Prostate gland (tissue), 2 donors: ENCODE measurements around the gene CRYL1. TPM values are rescaled to one million over a fixed set of nuclear protein-coding genes. Genes with fewer than 3 reads are reported as not detected.

Experiments used
- DNase-seq: peaks from one replicate; pipeline ENCODE4 v3.0.0-alpha.2; 2019; ENCODE audit warnings: low spot score
- H3K27ac ChIP-seq, 2 donors: fragments of 200-600 bp; sonication (generic); 2 replicates each; pipeline ENCODE4 v1.5.1; 2017 to 2019
- H3K27me3 ChIP-seq: fragments of 200-600 bp; sonication (generic); replicated peaks from 2 replicates; pipeline ENCODE4 v1.5.1; 2019; ENCODE audit not compliant: insufficient read depth
- H3K36me3 ChIP-seq, 2 donors: fragments of 200-600 bp; sonication (generic); 1 replicate in 1 of 2; 2 replicates in 1 of 2; pipeline versions ENCODE4 v1.5.1 to v1.8.1; 2017 to 2019
- H3K4me1 ChIP-seq: fragments of 200-600 bp; sonication (generic); replicated peaks from 2 replicates; pipeline ENCODE4 v1.5.1; 2019
- H3K4me3 ChIP-seq, 2 donors: fragments of 200-600 bp; sonication (generic); 2 replicates each; pipeline ENCODE4 v1.5.1; 2017 to 2019
- H3K9me3 ChIP-seq: fragments of 200-600 bp; sonication (generic); 2 replicates; pipeline ENCODE4 v1.5.1; 2017
- POLR2A ChIP-seq: fragments of 450-650 bp; IDR thresholded peaks from one replicate; pipeline ENCODE4 v1.6.1; 2016; ENCODE audit warnings: antibody characterized with exemption, mild to moderate bottlenecking
- POLR2AphosphoS5 ChIP-seq: sonication (generic); formaldehyde crosslinking; IDR thresholded peaks from one replicate; pipeline ENCODE4 v1.6.1; 2017; ENCODE audit warnings: antibody characterized with exemption
- WGBS: methylation state at CpG from one replicate; pipeline ENCODE4 v1.1.5; 2018; 5-methylcytosine and 5-hydroxymethylcytosine counted together
- intact Hi-C: fragments of 100-400 bp; cut with DNase I; formaldehyde crosslinking; loops from one replicate; pipeline ENCODE4 v1.14.2; 2022
- total RNA-seq, 2 donors: library from RNA; depleted of rRNA; stranded (reverse); fragments of >200 nt; gene quantifications; one replicate each; pipeline ENCODE4 v1.1.0, GENCODE V29; 2016
- TF ChIP-seq, protein P1 (sequence below), 4 experiments: fragments of 200-600 bp in 2 of 4; fragments of 450-650 bp in 2 of 4; sonication (generic) in 2 of 4; IDR thresholded peaks; 1 replicate in 3 of 4; 2 replicates in 1 of 4; pipeline ENCODE4 v1.5.1; 2016 to 2019; ENCODE audit warnings: antibody characterized with exemption in 4 of 4, mild to moderate bottlenecking in 2 of 4, moderate library complexity in 2 of 4

Gene CRYL1
- total RNA-seq, 2 donors from 2014 or later: 35.3 to 75.5 TPM

DNA sequence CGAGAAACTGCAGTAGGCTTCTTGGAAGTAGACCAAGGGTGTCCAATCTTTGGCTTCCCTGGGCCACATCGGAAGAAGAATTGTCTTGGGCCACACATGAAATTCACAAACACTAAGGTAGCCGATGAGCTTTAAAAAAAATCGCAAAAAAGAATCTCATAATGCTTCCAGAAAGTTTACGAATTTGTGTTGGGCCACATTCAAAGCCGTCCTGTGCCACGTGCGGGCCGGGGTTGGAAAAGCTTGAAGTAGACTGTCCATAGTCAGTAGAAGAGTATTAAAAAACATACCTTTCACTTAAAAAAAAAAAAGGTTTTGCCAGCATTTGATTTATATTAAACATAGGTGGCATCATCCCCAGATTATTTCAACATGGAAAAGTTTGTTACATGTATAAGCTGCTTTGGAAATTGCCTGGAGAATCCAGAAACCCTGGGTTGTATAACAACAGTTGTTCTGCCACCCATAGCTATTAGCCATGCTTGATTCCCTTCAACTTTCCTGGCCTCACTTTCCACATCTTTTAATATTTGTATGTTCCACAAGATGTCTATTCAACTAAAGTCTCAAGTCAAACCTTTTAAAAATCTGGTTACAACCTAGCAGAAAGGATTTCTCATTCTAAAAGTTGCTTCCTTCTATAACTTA, 42.3 kb upstream of the CRYL1 start:
- Histone ChIP-seq H3K27me3 (no peaks in the 10 kb centered on the region), H3K27ac (peak overlapping the region; percentile 89 to 91), H3K36me3 (no peaks in the 10 kb centered on the region), H3K4me3 (peak overlapping the region; percentile 58 to 59), H3K4me1 (peaks cover 3% of the 10 kb centered on the region), H3K9me3 (no peaks in the 10 kb centered on the region)
- intact Hi-C loops: loop anchor here (2.0 kb wide), 1 partner anchor 43 kb away; the partner anchor contains the start of gene CRYL1
- TF ChIP-seq, protein P1, sequence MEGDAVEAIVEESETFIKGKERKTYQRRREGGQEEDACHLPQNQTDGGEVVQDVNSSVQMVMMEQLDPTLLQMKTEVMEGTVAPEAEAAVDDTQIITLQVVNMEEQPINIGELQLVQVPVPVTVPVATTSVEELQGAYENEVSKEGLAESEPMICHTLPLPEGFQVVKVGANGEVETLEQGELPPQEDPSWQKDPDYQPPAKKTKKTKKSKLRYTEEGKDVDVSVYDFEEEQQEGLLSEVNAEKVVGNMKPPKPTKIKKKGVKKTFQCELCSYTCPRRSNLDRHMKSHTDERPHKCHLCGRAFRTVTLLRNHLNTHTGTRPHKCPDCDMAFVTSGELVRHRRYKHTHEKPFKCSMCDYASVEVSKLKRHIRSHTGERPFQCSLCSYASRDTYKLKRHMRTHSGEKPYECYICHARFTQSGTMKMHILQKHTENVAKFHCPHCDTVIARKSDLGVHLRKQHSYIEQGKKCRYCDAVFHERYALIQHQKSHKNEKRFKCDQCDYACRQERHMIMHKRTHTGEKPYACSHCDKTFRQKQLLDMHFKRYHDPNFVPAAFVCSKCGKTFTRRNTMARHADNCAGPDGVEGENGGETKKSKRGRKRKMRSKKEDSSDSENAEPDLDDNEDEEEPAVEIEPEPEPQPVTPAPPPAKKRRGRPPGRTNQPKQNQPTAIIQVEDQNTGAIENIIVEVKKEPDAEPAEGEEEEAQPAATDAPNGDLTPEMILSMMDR (IDR thresholded peaks at IDR 0.05): no peak
- no peak for TF ChIP-seq POLR2A
- WGBS: 11% methylated on average over 9 of the region's 9 CpGs
- no peak for DNase-seq

DNA sequence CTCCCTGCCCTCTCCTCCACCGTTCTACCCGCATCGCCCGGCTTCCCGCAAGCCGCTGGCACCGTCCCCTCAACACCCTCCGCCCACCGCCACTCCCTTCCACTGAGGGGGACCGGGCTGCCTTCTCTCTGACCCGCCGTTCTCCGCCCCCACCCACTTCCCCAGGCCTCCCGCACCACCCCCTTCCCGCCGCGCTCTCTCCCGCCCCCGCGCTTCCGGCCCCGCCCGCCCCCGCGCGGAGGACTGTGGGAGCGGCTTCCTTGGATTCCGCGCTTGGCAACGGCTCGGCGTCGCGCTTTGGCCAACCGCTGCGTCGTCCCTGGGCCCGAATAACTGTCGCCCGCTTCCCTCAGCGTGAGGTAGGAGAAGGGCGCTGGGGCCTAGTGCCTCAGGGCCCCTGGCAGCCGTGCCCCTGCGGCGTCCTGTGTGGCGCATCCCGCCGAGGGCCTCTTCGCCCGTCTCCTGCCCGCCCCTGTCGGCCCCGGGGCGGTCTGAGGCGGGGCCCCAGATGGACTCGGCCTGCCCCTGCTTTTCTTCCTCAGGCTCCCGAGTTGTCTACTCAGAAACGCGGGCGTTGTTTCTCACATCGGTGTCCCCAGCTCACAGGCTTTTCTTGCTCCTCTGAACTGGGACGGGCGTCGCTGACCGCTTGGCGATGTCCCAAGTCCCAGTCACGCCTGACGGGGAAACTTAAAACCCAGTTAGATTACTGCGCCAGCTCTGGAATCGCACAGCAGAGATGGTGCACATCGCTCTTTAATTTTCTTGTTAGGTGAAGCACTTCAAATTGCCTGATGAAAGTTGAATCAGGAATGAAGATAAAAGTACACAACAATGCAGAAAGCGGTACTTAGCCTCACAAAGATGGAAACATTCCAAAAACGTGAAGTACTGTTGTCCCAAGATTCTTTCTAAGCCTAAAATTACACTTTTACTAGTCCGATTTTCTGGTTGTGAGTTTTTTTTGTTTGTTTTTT, 41.5 kb upstream of the CRYL1 start, which contains the start of gene IFT88:
IFT88 (plus strand) TSS at position 260 of the 977 bp plus-strand sequence. CDS start 7,229 bp downstream, outside the sequence.
- no peaks in the 10 kb centered on the region for H3K27me3 ChIP-seq
- intact Hi-C loops: loop anchor here (2.0 kb wide), 1 partner anchor 42 kb away; the partner anchor contains the start of gene CRYL1
- H3K9me3 ChIP-seq: no peaks in the 10 kb centered on the region
- peak within 1 kb of the TSS; percentile 89 to 91 for H3K27ac ChIP-seq
- peaks cover 3% of the 10 kb centered on the region for H3K4me1 ChIP-seq
- no peaks in the 10 kb centered on the region for H3K36me3 ChIP-seq
- peak; percentile 85 for DNase-seq
- WGBS: under 1% methylated on average over 41 of the region's 74 CpGs
- H3K4me3 ChIP-seq: peak within 1 kb of the TSS; percentile 58 to 59
- TF ChIP-seq POLR2A (peak; percentile 28), POLR2AphosphoS5 (peak; percentile 53)
- TF ChIP-seq, protein P1 (IDR thresholded peaks at IDR 0.05): peak in 1 of 4 experiments; percentile 24

- H3K4me1 ChIP-seq: peaks cover 3% of the 10 kb centered on the region
- peak; percentile 39 for DNase-seq
- no peaks in the 10 kb centered on the region for H3K36me3 ChIP-seq
- H3K9me3 ChIP-seq: no peaks in the 10 kb centered on the region
- peak overlapping the region; percentile 89 to 91 for H3K27ac ChIP-seq
- no peaks in the 10 kb centered on the region for H3K27me3 ChIP-seq
- intact Hi-C loops: loop anchor here (2.0 kb wide), 1 partner anchor 42 kb away; the partner anchor contains the start of gene CRYL1
- H3K4me3 ChIP-seq: peak overlapping the region; percentile 58 to 59
- TF ChIP-seq POLR2A: no peak
- TF ChIP-seq, protein P1 (IDR thresholded peaks at IDR 0.05): peak in 1 of 4 experiments; percentile 1
- WGBS: 3% methylated on average over 21 of the region's 21 CpGs
Observed at GRCh38 chr13:20566468-20566897, 40.8 kb upstream of the CRYL1 start.

- 94% methylated on average over 11 of the region's 11 CpGs for WGBS
- intact Hi-C loops: no loop called here
Observed at GRCh38 chr13:20565115-20565736, 39.6 kb upstream of the CRYL1 start.

More at GRCh38 chr13:20565115-20565736, 39.6 kb upstream of the CRYL1 start:
- no peaks in the 10 kb centered on the region for H3K36me3 ChIP-seq
- peaks cover 3% of the 10 kb centered on the region for H3K4me1 ChIP-seq
- H3K27ac ChIP-seq: no peak overlapping the region
- DNase-seq: no peak
- TF ChIP-seq, protein P1 (IDR thresholded peaks at IDR 0.05): no peak
- no peak for TF ChIP-seq POLR2AphosphoS5
- TF ChIP-seq POLR2A: no peak
- no peaks in the 10 kb centered on the region for H3K27me3 ChIP-seq
- H3K4me3 ChIP-seq: no peak overlapping the region
- H3K9me3 ChIP-seq: no peaks in the 10 kb centered on the region
